Stimulated activated naive CD4-positive, alpha-beta T cell treated with Interleukin-2 at 50 U/mL for 16 hours (primary cell): ENCODE measurements around the gene BIVM.

Source experiments
- DNase-seq: peaks from one replicate; lab custom pipeline; 2025; lab: John Stamatoyannopoulos, UW

Gene BIVM

DNA sequence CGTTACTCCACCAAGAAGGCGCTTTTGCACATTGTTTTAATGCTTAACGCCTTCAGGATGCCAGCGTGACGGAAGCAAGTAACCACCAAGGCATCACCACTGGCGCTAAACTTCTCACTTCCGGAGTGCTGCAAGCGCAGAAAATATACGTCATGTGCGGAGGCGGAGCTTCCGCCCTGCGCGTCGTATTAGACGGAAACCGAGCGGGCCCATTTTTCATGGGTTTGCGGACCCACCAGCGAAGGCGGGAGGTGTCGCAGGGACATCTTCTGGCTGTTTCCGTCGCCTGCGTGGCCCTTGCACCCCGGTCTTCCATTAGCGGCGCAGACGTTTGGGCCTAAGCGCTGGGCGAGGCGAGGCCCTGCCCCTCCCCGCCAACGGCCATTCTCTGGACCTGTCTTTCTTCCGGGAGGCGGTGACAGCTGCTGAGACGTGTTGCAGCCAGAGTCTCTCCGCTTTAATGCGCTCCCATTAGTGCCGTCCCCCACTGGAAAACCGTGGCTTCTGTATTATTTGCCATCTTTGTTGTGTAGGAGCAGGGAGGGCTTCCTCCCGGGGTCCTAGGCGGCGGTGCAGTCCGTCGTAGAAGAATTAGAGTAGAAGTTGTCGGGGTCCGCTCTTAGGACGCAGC is 46.8 kb downstream of the BIVM start, which contains the start of gene ERCC5:
Gene ERCC5, plus strand, starts transcription at position 403 of the 631 bp plus-strand sequence. CDS start 235 bp downstream, outside the sequence.
- peak; percentile 93 for DNase-seq

DNA sequence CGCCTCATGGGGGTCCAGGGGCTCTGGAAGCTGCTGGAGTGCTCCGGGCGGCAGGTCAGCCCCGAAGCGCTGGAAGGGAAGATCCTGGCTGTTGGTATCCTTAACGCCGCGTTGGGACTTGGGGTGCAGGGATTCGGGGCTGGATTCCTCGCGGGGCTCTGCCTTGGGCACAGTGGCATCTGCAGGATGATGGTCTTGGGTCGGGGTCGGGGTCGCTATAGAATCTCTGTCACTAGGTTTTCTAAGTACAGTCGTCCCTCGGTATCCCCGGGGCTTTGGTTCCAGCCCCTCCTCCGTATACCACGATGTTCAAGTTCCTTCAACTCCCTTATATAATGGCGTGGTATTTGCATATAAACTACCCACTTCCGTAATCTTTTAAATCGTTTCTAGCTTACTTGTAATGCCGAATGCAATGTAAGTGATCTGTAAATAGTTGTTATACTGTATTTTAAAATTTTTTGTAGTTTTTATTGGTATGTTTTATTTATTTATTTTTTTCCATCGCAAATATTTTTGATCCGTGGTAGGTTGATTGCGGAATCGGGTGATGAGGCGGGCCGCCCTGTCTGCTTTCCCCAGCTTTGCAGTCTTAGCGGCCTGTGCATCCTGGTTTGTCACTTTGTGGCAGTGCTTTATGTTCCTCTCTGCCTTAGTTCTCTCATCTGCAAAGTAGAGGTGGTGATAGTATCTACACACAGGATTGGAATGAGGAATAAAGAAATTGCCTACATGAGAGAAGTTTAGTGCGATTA is 47.5 kb downstream of the BIVM start:
- peak; percentile 26 for DNase-seq

DNA sequence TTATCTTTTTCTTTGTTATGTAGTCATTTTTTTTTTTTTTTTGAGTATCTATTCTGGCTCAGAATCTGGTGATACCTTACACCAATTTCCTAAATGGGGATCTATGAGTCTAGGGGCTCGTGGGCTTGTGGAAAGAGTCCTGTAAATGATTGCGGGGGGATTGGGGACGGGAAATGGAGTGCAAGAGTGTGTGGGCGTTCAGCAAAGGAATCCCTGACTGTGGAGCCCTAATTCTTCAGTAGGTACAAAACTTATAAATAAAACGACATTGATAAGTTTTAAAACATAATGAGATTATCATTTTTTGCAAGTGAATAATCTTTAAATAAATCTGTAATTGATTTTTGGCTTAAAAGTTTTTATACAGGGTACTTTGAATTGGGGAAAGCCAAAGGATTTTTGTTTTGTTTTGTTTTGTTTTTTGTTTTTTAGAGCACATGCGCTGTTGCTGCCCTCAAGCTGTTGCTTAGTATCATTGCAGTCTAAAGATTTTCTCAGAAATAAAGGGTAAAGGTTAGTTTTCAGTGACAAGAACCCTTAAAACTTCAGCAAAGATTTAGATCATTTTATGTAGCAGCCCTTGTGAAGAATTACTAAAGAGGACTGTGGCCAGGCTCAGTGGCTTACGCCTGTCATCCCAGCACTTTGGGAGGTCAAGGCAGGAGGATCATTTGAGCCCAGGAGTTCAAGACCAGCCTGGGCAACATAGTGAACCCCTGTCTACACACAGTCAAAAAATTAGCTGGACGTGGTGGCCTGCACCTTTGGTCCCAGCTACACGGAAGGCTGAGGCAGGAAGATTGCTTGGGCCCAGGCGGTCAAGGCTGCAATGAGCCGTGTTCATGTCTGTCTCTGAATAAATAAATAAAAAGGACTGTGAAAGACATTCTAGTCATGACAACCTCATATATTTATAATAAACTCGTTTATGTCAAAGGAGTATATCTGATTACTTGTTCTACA is 48.6 kb downstream of the BIVM start:
- DNase-seq: no peak

DNA sequence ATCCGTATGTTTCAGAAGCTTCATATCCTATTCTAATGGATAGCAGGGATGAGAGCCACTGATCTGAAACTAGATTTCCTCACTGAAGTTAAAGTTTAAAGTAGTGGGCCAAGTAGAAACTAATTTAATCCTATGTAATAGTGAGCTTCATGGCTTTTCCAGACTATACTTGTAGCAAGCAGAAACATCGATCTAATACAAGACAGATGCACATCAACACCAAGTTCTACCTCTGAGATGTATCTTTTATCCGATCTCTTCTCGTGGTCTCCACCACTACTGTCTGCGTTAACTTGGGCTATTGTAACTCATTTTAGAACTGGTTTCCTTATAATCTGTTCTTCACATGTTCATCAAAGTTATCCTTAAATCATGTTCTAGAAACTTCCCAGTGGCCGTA is 50.0 kb downstream of the BIVM start:
- no peak for DNase-seq

DNA sequence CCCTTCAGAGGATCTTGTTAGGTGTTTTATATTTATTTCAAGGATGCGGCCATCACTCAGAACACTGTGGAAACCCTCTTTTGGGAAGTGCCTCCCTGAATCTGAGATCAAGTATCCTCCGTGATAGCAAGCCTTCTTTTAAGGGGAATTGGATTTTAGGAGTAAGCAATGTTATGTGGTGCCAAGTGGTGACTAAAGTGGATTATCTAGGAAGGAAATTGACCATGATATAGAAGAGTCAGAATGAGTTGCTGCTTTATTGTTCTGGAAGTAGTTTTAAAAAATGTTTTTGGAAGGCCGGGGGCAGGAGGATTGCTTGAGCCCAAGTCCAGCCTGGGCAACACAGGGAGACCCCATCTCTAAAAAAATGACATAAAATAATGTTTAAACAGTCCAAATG is 53.6 kb downstream of the BIVM start:
- DNase-seq: no peak

DNA sequence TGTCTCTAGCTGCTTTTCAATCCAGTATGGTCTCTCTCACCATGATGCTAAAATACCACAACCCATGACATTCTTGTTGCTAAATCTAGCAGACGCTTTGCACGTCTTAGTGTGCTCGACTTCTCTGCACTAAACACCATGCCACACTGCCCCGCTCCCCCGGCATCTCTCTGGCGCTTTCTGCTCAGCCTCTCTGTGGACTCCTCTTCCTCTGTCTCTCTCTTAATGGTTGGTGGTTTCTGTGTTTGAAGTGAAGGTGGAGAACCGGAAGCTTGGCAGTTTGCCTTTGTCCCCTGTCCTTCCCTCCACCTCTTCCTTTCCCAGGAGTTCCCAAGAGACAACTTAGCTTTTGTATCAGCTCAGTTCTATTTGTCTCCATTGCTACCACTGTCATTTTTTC is 55.8 kb downstream of the BIVM start:
- DNase-seq: no peak

DNA sequence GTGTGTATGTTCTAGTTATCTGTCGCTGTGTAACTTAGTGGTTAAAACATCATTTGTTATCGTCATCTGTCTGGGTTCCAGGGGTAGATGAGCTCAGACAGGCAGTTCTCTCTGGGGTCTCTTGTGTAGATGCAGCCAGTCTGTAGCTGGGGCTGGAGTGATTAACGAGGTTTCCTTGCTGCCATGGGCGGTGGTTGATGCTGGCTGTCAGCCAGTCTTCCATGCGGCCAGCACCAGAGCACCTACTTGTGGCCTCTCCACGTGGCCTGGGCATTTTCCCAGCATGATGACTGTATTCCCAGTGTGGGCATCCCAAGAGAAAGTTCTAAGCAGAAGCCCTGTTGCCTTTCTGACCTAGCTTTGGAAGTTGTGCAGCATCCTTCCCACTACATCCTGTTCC is 57.6 kb downstream of the BIVM start:
- DNase-seq: no peak

DNA sequence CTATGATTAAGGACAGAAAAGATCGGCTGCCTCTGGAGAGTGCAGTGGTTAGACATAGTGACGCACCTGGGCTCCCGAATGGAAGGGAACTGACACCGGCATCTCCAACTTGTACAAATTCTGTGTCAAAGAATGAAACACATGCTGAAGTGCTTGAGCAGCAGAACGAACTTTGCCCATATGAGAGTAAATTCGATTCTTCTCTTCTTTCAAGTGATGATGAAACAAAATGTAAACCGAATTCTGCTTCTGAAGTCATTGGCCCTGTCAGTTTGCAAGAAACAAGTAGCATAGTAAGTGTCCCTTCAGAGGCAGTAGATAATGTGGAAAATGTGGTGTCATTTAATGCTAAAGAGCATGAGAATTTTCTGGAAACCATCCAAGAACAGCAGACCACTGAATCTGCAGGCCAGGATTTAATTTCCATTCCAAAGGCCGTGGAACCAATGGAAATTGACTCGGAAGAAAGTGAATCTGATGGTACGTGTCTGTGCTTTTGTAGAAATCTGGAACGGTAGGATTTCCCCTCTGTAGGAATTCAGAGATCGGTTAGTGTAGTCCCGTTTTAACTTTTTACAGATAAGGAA is 63.8 kb downstream of the BIVM start:
- no peak for DNase-seq

DNA sequence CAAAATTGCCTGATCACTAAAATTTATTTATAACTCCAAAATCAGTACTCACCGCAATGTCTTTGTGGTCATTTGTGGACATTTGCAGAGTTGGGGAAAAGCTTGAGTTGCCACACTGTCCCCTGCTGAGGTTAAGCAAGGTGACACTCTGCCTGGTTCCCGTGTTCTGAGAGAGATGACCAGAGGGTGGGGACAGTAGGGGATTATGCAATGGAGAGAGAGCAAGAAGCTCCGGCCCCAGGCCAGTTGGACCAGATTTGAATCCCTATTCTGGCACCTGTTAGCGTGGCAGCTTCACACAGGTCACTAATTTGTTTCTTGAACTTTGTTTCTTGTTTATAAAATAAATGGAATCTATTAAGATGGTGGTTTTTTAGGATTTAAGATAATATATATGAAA is 64.7 kb downstream of the BIVM start:
- DNase-seq: no peak

DNA sequence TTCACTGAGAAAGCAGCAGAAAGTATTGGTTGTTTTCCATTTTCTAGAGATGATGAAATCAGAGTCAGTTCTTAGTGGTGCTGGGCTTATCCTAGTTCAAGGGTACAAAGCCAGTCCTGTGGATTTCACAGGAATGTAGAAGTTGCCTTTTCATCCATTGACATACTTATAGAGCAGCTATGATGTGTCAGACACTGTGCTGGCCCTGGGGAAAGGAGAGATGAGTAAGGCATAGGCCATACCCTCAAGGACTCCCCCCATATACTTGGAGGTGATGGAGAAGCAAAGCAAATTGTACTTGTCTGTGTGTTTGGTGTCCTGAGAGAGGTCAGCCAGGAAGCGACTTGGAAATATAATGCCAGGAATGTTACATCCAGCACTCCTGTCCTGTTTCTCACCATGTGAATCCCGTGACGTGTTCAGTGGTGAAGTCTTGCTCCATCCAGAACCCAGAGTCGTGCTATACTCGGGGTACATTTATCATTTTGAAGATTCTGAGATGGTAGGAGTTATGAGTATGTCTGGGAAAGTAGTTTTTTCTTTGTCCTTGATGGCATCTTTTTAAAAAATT is 69.5 kb downstream of the BIVM start:
- no peak for DNase-seq

DNA sequence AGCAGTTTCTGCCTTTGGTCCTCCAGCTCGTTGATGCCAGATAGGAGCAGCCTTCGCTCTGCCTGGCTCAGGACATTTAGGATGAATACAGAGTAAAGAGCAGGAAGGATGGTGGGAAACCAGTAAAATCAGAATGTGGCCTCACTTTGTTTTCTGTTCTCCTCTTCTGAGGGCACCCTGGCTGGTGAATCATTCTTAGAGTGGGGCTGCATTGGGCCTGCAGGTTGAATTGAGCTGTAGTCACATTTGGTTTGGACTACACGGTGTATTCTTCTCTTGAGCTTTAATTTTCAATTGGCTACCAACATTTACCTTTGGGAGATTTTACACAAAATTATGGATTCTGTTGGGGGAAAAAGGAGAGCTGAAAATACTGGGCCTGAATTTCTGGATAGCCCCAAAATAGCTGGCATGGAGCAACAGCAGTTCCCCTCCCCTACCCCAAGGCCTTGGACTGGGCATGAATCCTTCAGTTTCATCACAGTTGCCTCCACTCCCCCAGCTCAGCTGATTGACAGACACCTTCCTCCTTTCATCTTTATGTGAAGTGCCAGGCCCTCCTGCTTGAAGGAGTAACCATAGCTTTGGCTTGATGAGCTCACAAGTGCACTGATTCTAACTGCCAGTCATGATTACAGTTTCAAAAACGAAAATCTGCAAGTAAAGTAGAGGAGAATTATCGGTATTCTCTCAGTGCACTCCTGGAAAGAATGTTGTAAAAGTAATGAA is 71.2 kb downstream of the BIVM start:
- DNase-seq: no peak

DNA sequence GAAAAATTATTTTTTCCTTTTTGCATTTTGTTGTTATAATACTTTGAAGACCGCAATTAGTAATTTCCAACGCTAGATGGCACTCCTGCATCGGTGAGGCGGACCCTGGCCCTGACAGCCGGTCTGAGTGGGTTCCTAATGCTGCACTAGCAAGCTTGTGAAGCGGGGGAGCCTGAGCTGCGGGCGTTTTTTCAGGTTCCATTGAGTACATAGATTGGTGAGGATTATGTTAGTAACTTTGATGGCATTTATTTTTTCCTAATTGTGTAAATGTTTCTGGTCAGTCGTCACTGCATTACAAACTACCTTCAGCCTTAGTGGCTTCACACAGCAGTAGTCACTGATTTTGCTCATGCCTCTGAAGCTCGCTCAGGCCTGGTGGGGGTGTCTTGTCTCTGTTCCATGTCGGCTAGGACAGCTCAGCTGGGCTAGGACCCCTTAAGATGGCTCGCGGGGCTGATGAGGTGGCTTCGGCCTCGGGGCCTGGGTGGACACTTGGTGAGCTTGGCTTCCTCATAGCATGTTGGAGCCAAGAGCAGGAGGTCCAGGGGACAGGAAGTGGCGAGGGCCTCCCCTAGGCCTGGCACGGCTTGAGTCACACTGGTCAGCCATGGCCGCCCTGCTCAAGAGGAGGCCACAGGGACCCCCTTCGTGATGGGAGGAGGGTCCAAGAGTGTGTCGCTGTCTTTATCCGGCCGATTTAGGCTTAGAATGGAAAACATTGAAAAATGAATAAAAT is 71.9 kb downstream of the BIVM start:
- peak; percentile 21 for DNase-seq

DNA sequence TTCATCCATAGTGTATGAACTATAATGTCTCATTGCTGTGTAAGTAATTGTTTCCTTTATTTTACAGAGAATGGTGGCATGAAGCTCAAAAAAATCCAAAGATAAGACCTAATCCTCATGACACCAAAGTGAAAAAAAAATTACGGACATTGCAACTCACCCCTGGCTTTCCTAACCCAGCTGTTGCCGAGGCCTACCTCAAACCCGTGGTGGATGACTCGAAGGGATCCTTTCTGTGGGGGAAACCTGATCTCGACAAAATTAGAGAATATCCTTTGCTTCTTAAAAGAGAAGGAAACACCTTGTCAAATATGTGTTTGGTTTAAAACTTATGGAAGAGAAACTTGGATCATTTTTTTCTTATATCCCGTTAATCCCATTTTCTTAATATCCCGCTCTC is 73.2 kb downstream of the BIVM start:
- no peak for DNase-seq

DNA sequence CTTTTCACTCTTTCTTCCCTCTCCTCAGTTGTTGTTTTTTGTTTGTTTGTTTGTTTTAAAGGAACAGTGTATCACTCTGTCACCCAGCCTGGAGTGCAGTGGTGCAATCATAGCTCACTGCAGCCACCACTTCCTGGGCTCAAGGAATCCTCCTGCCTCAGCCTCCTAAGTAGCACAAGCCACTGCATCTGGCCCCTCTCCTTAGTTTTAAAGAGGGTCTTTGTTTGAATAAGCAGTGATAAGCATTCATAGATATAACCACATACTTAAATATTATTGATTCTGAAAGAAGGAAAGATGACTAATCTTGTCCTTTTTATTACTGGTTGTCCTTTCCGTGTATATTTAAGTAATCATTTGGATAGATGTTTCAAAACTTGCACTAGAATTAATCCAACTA is 73.6 kb downstream of the BIVM start:
- no peak for DNase-seq

DNA sequence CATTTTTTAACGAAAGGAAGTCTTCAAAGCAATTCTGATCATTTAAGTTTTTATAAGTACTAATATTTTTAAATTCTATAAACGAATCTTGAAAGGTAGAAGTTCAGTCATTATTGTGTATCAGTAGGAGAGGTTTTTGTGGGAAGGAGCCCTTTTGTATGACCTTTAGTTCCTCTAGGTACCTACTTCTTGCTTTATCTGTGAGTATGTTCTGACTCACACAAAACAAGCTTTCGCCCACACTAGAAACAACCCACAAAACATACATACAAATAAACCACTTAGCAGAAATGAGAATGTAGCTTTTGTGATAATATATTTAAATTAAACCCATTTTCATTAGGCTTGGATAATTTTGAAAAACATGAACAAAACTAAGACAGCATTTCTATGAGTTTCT is 74.7 kb downstream of the BIVM start:
- DNase-seq: no peak

DNA sequence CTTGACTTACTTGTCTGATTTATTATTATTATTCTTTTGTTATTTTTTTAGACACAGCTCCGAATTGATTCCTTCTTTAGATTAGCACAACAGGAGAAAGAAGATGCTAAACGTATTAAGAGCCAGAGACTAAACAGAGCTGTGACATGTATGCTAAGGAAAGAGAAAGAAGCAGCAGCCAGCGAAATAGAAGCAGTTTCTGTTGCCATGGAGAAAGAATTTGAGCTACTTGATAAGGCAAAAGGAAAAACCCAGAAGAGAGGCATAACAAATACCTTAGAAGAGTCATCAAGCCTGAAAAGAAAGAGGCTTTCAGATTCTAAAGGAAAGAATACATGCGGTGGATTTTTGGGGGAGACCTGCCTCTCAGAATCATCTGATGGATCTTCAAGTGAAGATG is 76.3 kb downstream of the BIVM start:
- no peak for DNase-seq

DNA sequence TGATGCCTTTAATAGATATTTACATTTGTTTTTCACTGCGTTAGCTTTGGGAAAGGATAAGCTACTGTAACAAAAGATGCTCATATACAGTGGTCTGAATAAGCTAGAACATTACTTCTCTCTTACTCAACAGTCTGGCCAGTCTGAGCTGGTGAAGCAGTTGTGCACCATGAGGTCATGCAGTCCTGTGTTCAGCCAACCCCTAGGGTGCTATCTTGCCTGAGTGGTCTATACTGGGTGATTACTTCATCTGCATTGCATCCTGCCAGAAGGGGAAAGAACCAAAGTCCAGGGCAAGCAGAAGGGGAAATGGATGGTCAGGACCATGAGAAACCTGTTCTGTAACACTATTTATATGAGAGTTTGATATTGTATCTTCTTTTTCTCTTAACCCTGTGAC is 78.4 kb downstream of the BIVM start:
- DNase-seq: no peak

DNA sequence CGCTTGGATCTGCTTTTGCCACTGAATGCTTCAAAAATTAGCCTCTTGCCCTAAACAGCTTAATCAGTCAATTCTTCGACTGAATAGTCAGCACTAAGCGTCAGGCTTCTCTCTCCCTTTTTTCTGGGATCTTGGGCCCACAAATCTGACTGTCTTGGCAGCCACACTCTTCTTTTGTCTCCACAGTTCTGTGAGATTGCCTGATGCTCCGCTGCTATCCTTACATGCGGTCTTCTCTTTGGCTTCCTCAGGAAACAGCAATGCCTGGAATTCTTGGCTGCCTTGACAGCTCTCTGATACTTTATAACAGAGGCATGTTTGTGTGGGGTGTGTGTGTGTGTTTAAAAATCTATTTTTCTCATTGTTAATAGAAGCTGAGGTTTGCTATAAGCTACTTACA is 79.6 kb downstream of the BIVM start:
- no peak for DNase-seq

DNA sequence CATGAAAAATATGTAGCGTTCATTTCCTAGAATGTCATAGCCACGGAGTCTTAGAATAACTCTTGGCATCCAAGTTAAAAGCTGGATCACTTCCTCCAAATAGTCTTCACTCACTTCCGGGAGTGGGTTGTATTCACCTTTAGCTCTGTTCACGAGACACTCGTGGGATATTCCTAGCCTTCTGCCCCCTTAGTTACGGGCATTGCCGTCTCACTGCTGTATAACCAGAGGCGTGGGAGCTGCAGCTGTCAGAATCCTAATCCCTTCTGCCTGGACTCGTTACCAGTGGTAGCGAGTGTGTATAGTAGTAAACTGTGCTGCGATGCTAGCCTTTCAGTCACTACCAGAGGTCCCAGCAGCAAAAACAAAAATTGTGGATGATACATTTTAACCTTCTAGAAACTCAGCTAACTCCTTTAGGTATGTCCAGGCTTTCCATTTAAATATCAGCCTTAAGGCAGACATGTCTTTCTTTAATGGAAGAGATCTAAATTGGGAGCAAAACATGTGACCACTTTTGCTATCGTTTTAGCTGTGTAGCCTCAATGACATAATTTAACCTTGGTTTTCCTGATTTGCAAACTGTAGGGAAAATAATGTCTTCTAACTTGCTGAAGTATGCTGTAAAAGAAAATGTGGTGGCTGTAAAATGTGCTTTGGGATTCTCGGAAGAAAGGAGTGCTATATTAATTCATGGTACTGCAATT is 81.0 kb downstream of the BIVM start:
- no peak for DNase-seq
